SK-N-SH (cell line): Measurements from ENCODE around the gene RBM17. TPM values are rescaled to one million over a fixed set of nuclear protein-coding genes. Genes with fewer than 3 reads are reported as not detected.

Source experiments
- CTCF ChIA-PET: fragments of 300-600, 350-600 bp; formaldehyde crosslinking; extraction: SDS; loops from one replicate; lab custom pipeline; 2021; lab: Yijun Ruan, JAX
- POLR2A ChIA-PET: fragments of 350-600 bp; sonication (Branson Sonifier 250); formaldehyde crosslinking; extraction: SDS; loops from one replicate; lab custom pipeline; 2020; ENCODE audit warnings: antibody characterized with exemption, inconsistent platforms; lab: Yijun Ruan, JAX
- DNase-seq: peaks from one replicate; pipeline ENCODE4 v3.0.0; 2012
- H2AFZ ChIP-seq: fragments of 200-600 bp; sonication (generic); 2 replicates; pipeline ENCODE4 v1.8.1; 2016; ENCODE audit warnings: antibody characterized with exemption, mild to moderate bottlenecking, low read depth
- H3F3A ChIP-seq: fragments of 200-600 bp; sonication (generic); replicated peaks from 2 replicates; pipeline ENCODE3; 2016; ENCODE audit warnings: antibody characterized with exemption, mild to moderate bottlenecking; ENCODE audit not compliant: insufficient read depth
- H3K27ac ChIP-seq, 2 experiments: fragments of 200-500 bp in 1 of 2; fragments of 200-600 bp in 1 of 2; sonication (Bioruptor generic) in 1 of 2; sonication (generic), shearing (Covaris generic) in 1 of 2; 2 replicates each; pipeline versions ENCODE4 v1.5.1 to v1.6.1; 2014 to 2016; ENCODE audit warnings: low read depth in 2 of 2, inconsistent platforms in 1 of 2, low read length in 1 of 2, mild to moderate bottlenecking in 1 of 2, mixed read lengths in 1 of 2
- H3K27me3 ChIP-seq: fragments of 200-600 bp; sonication (generic), shearing (Covaris generic); 2 replicates; pipeline ENCODE4 v1.6.1; 2016; ENCODE audit warnings: mixed run types; ENCODE audit not compliant: insufficient read depth
- H3K36me3 ChIP-seq, 2 experiments: fragments of 200-500 bp in 1 of 2; fragments of 200-600 bp in 1 of 2; sonication (Bioruptor generic) in 1 of 2; sonication (generic) in 1 of 2; replicated peaks in 1 of 2; 2 replicates each; pipeline versions ENCODE3 to v1.5.1; 2014 to 2016; ENCODE audit warnings: low read length in 1 of 2, mild to moderate bottlenecking in 1 of 2; ENCODE audit not compliant: insufficient read depth in 2 of 2, control insufficient read depth in 1 of 2
- H3K4me1 ChIP-seq, 2 experiments: fragments of 200-500 bp in 1 of 2; fragments of 200-600 bp in 1 of 2; sonication (Bioruptor generic) in 1 of 2; sonication (generic), shearing (Covaris generic) in 1 of 2; 2 replicates each; pipeline versions ENCODE4 v1.5.1 to v1.6.1; 2014 to 2016; ENCODE audit warnings: low read depth in 1 of 2, low read length in 1 of 2, mixed run types in 1 of 2; ENCODE audit not compliant: insufficient read depth in 2 of 2, control insufficient read depth in 1 of 2
- H3K4me2 ChIP-seq: fragments of 200-600 bp; sonication (generic), shearing (Covaris generic); 2 replicates; pipeline ENCODE4 v1.6.1; 2017; ENCODE audit warnings: mixed run types
- H3K4me3 ChIP-seq, 2 experiments: fragments of 200-500 bp in 1 of 2; fragments of 200-600 bp in 1 of 2; sonication (Bioruptor generic) in 1 of 2; sonication (generic), shearing (Covaris generic) in 1 of 2; 2 replicates each; pipeline versions ENCODE4 v1.5.1 to v1.8.1; 2014 to 2016; ENCODE audit warnings: low read depth in 2 of 2, inconsistent platforms in 1 of 2, low read length in 1 of 2, mild to moderate bottlenecking in 1 of 2, mixed read lengths in 1 of 2, moderate library complexity in 1 of 2
- H3K79me2 ChIP-seq: fragments of 200-600 bp; sonication (generic); 2 replicates; pipeline ENCODE4 v1.8.1; 2017; ENCODE audit warnings: mild to moderate bottlenecking; ENCODE audit not compliant: insufficient read depth
- H3K9ac ChIP-seq: fragments of 200-600 bp; sonication (generic); 2 replicates; pipeline ENCODE4 v1.6.1; 2017; ENCODE audit warnings: mixed run types
- H3K9me2 ChIP-seq: fragments of 200-600 bp; sonication (generic); 2 replicates; pipeline ENCODE4 v1.6.1; 2017; ENCODE audit warnings: mixed run types
- H3K9me3 ChIP-seq: fragments of 200-600 bp; sonication (generic); 2 replicates; pipeline ENCODE4 v1.6.1; 2017; ENCODE audit warnings: mixed run types, mild to moderate bottlenecking, moderate library complexity
- H4K20me1 ChIP-seq: fragments of 200-600 bp; sonication (generic); 2 replicates; pipeline ENCODE4 v1.6.1; 2017; ENCODE audit warnings: mild to moderate bottlenecking, mixed run types; ENCODE audit not compliant: insufficient read depth
- CHD2 ChIP-seq: fragments of 150-350 bp; IDR thresholded peaks from 2 replicates; pipeline ENCODE4 v1.6.1; 2018; ENCODE audit warnings: low read length; ENCODE audit not compliant: partially characterized antibody
- ELF1 ChIP-seq: IDR thresholded peaks from 2 replicates; pipeline ENCODE4 v1.4.0; 2012
- EZH2phosphoT487 ChIP-seq: fragments of 200-600 bp; sonication (generic); IDR thresholded peaks from 2 replicates; pipeline ENCODE4 v1.6.1; 2017; ENCODE audit warnings: low read depth, mixed run types, mild to moderate bottlenecking, antibody characterized with exemption, moderate library complexity, borderline replicate concordance
- FOXM1 ChIP-seq: IDR thresholded peaks from 2 replicates; pipeline ENCODE4 v1.4.0; 2012; ENCODE audit warnings: low read depth, mild to moderate bottlenecking
- GATA2 ChIP-seq: sonication (generic); formaldehyde crosslinking; IDR thresholded peaks from 2 replicates; pipeline ENCODE4 v1.5.0; 2020; ENCODE audit warnings: mild to moderate bottlenecking, missing genetic modification reagents
- JUND ChIP-seq: IDR thresholded peaks from 2 replicates; pipeline ENCODE4 v1.4.0; 2012
- MEF2A ChIP-seq: IDR thresholded peaks from 2 replicates; pipeline ENCODE4 v1.4.0; 2012; ENCODE audit warnings: low read depth, borderline replicate concordance
- NRF1 ChIP-seq: IDR thresholded peaks from 2 replicates; pipeline ENCODE4 v1.6.1; 2012; ENCODE audit warnings: low read depth, mild to moderate bottlenecking, low read length
- POLR2AphosphoS5 ChIP-seq: IDR thresholded peaks from 2 replicates; pipeline ENCODE4 v1.6.1; 2012; ENCODE audit warnings: low read depth, low read length
- RAD21 ChIP-seq: IDR thresholded peaks from 2 replicates; pipeline ENCODE4 v1.6.1; 2012; ENCODE audit warnings: mild to moderate bottlenecking, low read length
- SIN3A ChIP-seq: IDR thresholded peaks from 2 replicates; pipeline ENCODE4 v1.6.1; 2012; ENCODE audit warnings: low read depth, mild to moderate bottlenecking, low read length, moderate library complexity, borderline replicate concordance
- SMC3 ChIP-seq: IDR thresholded peaks from 2 replicates; pipeline ENCODE4 v1.6.1; 2012; ENCODE audit warnings: low read depth, low read length, improper control_type of control experiment
- TAF1 ChIP-seq: IDR thresholded peaks from 2 replicates; pipeline ENCODE4 v1.6.1; 2012; ENCODE audit warnings: low read depth, mild to moderate bottlenecking, low read length, moderate library complexity, borderline replicate concordance
- TCF12 ChIP-seq: IDR thresholded peaks from 2 replicates; pipeline ENCODE4 v1.4.0; 2012
- YY1 ChIP-seq: IDR thresholded peaks from 2 replicates; pipeline ENCODE4 v1.4.0; 2012; ENCODE audit warnings: low read depth, mild to moderate bottlenecking
- WGBS: methylation state at CpG from one replicate; pipeline ENCODE4 v1.1.6; 2017; ENCODE audit warnings: low lambda C conversion rate; 5-methylcytosine and 5-hydroxymethylcytosine counted together
- polyA plus RNA-seq, 3 experiments: library from polyadenylated mRNA; depleted of rRNA; stranded (reverse); fragments of >200 nt; gene quantifications; 2 replicates each; pipeline ENCODE4 v1.2.3, GENCODE V29; 2012
- TF ChIP-seq, protein P1 (sequence below): IDR thresholded peaks from 2 replicates; pipeline ENCODE4; 2012
- TF ChIP-seq, protein P2 (sequence below): fragments of 150-350 bp; IDR thresholded peaks from 2 replicates; pipeline ENCODE4 v1.6.1; 2016; ENCODE audit warnings: mild to moderate bottlenecking, low read depth, low read length

The RBM17 gene
- polyA plus RNA-seq, 1 of the 3 experiments (the other 2 are of a cell fraction): 32.6 TPM

DNA sequence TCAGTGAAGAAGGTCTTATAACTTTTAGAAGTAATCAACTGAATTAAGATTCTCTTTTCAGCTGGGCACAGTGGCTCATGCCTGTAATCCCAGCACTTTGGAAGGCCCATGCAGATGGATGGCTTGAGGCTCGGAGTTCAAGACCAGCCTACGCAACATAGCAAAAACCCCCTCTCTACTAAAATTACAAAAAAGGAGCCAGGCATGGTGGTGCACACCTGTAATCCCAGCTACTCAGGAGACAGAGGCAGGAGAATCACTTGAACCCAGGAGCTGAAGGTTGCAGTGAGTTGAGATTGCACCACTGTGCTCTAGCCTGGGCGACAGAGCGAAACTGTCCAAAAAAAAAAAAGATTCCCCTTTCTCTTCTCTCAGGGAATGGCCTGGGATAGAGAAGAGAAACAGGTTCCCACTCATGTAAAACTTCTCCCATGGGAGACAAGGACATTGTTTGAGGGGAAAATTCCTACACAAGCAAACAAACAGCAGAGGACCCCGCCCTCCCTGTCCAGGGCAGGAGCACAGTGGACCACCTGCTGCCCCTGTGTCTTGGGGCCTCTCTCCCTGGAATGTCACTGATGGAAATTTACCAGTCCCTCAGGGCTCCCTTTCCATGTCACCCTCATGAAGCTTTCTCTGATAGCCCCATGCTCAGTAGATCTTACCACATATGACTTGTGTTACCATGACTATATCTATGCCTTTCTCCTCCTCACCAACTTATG lies 32.3 kb upstream of the RBM17 start (continued):
- TF ChIP-seq, protein P1, sequence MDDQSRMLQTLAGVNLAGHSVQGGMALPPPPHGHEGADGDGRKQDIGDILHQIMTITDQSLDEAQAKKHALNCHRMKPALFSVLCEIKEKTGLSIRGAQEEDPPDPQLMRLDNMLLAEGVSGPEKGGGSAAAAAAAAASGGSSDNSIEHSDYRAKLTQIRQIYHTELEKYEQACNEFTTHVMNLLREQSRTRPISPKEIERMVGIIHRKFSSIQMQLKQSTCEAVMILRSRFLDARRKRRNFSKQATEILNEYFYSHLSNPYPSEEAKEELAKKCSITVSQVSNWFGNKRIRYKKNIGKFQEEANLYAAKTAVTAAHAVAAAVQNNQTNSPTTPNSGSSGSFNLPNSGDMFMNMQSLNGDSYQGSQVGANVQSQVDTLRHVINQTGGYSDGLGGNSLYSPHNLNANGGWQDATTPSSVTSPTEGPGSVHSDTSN: no peak
- TF ChIP-seq RAD21: no peak
- no peak for TF ChIP-seq TCF12
- TF ChIP-seq, protein P2, sequence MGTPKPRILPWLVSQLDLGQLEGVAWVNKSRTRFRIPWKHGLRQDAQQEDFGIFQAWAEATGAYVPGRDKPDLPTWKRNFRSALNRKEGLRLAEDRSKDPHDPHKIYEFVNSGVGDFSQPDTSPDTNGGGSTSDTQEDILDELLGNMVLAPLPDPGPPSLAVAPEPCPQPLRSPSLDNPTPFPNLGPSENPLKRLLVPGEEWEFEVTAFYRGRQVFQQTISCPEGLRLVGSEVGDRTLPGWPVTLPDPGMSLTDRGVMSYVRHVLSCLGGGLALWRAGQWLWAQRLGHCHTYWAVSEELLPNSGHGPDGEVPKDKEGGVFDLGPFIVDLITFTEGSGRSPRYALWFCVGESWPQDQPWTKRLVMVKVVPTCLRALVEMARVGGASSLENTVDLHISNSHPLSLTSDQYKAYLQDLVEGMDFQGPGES: no peak
- no peak for TF ChIP-seq CHD2
- TF ChIP-seq GATA2 (CRISPR knock-in tag): no peak
- TF ChIP-seq SIN3A: no peak
- TF ChIP-seq SMC3: no peak
- TF ChIP-seq TAF1: no peak
- TF ChIP-seq MEF2A: no peak

DNA sequence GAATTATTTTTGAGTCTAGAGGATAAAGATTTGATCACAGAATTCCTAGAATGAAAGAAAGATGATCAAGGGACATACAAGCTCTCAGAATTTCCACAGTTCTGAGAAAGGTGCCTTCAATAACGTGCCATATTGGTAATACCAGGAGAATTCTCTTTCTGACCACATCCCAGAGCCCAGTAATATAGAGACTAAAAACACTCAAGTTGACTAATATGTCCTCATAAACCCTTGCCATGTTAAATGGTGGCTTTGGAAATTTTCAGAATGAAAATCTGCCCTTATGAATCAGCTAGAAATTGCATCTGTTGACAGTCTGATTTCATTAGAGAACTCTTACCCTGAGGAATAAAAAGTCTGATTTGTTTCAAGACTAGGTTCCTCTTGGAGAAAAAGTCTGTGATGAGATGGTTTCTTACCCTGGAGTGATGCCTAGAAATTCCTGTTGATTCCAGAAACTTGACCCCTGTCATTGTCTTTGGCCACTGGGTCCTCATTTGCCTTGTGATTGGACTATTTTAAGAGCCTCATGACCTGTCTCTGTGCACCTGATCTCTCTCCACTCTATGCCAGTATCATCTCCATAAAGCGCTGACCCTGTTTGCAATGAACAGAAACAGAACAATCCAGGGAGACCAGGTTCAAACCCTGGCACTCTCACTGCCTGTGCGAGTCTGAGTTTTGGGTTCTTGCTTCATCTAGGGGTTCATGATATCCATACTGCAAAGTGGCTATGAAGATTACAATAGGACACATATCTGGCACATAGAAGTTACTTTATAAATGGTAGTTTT lies 30.0 kb upstream of the RBM17 start:
- Histone ChIP-seq H4K20me1 (no peaks in the 10 kb centered on the region), H3K9ac (no peak overlapping the region), H3K4me1 (peaks cover 0 to 3% of the 10 kb centered on the region in 2 experiments; a peak in 1 of 4 replicates), H3K79me2 (no peaks in the 10 kb centered on the region), H3K4me2 (no peak overlapping the region), H3K9me3 (no peaks in the 10 kb centered on the region), H3K4me3 (no peak overlapping the region), H3F3A (no peaks in the 10 kb centered on the region), H3K27ac (no peak overlapping the region), H3K27me3 (peaks cover 20% of the 10 kb centered on the region), H3K9me2 (no peaks in the 10 kb centered on the region), H2AFZ (no peak overlapping the region), H3K36me3 (no peaks in the 10 kb centered on the region)
- POLR2A ChIA-PET: no interaction called here
- no peak for DNase-seq
- CTCF ChIA-PET: interaction anchor here (2.3 kb wide), 1 partner anchor 28 kb away, joined by 7 read pairs; no protein-coding TSS in a partner anchor
- 31% methylated on average over 3 of the region's 3 CpGs for WGBS
- TF ChIP-seq SMC3 (no peak), NRF1 (no peak), JUND (no peak), ELF1 (no peak), YY1 (no peak), MEF2A (no peak), FOXM1 (no peak), EZH2phosphoT487 (no peak), POLR2AphosphoS5 (no peak), SIN3A (no peak)
- TF ChIP-seq, protein P2: no peak
- TF ChIP-seq, protein P1: no peak
